Psoas muscle (tissue), 8 donors: ENCODE results near the gene SLC7A14. TPM values are rescaled to one million over a fixed set of nuclear protein-coding genes. Genes with fewer than 3 reads are reported as not detected.

ENCODE experiments used
- ATAC-seq, 4 donors: fragments of 200-7000 bp; cut with Tn5 transposase; one replicate each; pipeline ENCODE4 v1.9.1; 2020; ENCODE audit warnings: moderate library complexity in 3 of 4, mild to moderate bottlenecking in 2 of 4
- DNase-seq, 2 donors: peaks; one replicate each; pipeline ENCODE4 v3.0.0-alpha.2; 2020
- H3K27ac ChIP-seq: fragments of 200-600 bp; one replicate; pipeline ENCODE4 v1.8.0; 2022
- H3K27me3 ChIP-seq, 3 donors: fragments of 200-600 bp in 1 of 3; one replicate each; pipeline versions ENCODE4 v1.6.1 to v1.8.0; 2013 to 2022; ENCODE audit warnings: low read length in 2 of 3, mild to moderate bottlenecking in 2 of 3, moderate library complexity in 1 of 3; ENCODE audit not compliant: insufficient read depth in 3 of 3
- H3K36me3 ChIP-seq, 2 donors: fragments of 200-600 bp in 1 of 2; one replicate each; pipeline versions ENCODE4 v1.6.1 to v1.8.0; 2013 to 2022; ENCODE audit warnings: low read depth in 1 of 2, mild to moderate bottlenecking in 1 of 2, moderate library complexity in 1 of 2; ENCODE audit not compliant: insufficient read depth in 1 of 2
- H3K4me1 ChIP-seq: fragments of 200-600 bp; one replicate; pipeline ENCODE4 v1.8.0; 2022
- H3K4me3 ChIP-seq: fragments of 200-600 bp; one replicate; pipeline ENCODE4 v1.8.0; 2022; ENCODE audit warnings: mild to moderate bottlenecking
- H3K9me3 ChIP-seq: fragments of 200-600 bp; one replicate; pipeline ENCODE4 v1.8.0; 2022
- CTCF ChIP-seq: fragments of 200-600 bp; IDR thresholded peaks from one replicate; pipeline ENCODE4 v1.8.0; 2022; ENCODE audit warnings: antibody characterized with exemption
- WGBS, 3 donors: extraction: QIAGEN DNeasy Blood & Tissue Kit; methylation state at CpG; one replicate each; pipeline versions ENCODE4 v1.1.6 to v1.1.7; 2013; 5-methylcytosine and 5-hydroxymethylcytosine counted together
- intact Hi-C, 2 donors: fragments of 100-400 bp; cut with DNase I; formaldehyde crosslinking; loops; one replicate each; pipeline versions ENCODE4 v1.11.0 to v1.14.2; 2022
- polyA plus RNA-seq, 3 donors: library from polyadenylated mRNA; stranded (reverse); fragments of 200-250 nt; gene quantifications; one replicate each; pipeline ENCODE4 v1.2.3, GENCODE V29; 2013
- total RNA-seq, 4 donors: library from RNA; stranded (reverse); fragmentation: NEBNext Ultra II Directional in 2 of 4; extraction: Animal tissue kit (Norgen Biotek cat#: 25700) in 2 of 4; gene quantifications; one replicate each; pipeline versions ENCODE4 v1.2.1 to v1.2.4, GENCODE V29; 2021 to 2023
- donor health status: healthy with polysubstance abuse.
- donor health status: DM: no; HTN: no; CAD: no; lungs with moderate emphysema.
- donor health status: Bipolar disorder and iron deficiency.
- donor health status: healthy.
- donor health status: DM: yes; HTN: yes; CAD: no.
- donor health status: DM: no; HTN: no; CAD: no.
- donor health status: DM: no; HTN: no; CAD: no.
- donor health status: DM: yes; HTN: yes; CAD: no.

The SLC7A14 gene
- total and polyA plus RNA-seq, 7 donors, result under 0.01 to 0.04 (median 0.01) TPM; not detected in 4

DNA sequence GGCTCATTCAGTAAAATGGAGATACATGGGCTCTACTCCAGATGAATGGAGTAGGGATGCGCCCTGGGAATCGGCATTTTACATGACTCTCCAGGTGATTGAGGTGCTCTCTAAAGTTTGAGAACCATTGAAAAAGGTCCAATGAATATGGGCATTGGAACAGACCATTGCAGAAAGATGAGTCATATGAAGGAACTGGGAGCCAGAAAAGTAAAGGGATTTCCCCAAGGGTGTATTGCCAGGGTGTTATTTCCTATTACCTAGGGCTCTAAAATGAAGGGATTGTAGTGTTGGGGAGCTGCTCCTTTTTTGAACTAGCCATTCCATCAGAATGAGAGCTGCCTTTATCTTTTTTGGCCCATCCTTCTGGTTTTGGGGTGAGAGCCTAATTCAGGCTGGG is 145.5 kb downstream of the SLC7A14 start:
- H3K4me3 ChIP-seq, result no peak overlapping the region
- H3K4me1 ChIP-seq, result no peaks in the 10 kb centered on the region
- ATAC-seq, result no peak
- H3K27ac ChIP-seq, result no peak overlapping the region
- no peaks in the 10 kb centered on the region for H3K36me3 ChIP-seq
- intact Hi-C loops, result no loop called here
- WGBS, 3 donors, result 93 to 97% (median 95%) methylated on average over 2 of the region's 2 CpGs
- no peaks in the 10 kb centered on the region for H3K27me3 ChIP-seq
- DNase-seq, result no peak
- H3K9me3 ChIP-seq, result no peaks in the 10 kb centered on the region
- TF ChIP-seq CTCF, result no peak

DNA sequence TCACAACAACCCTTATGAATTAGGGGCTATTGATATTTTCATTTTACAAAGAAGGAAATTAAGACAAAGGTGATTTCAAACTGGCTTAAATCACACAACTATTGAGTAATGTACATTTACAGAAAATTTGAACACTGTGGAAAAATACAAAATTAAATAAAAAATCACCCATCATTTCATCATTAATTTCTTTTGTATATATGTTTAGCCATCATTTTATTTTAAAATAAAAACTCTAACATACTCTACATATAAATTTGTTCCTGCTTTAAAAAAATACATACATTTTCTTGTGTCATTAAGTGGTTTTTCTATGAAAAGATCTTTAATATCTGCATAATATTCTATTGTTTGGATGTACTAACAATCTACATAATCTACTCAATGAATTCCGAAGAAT is 147.0 kb downstream of the SLC7A14 start:
- H3K9me3 ChIP-seq, result no peaks in the 10 kb centered on the region
- H3K36me3 ChIP-seq, result no peaks in the 10 kb centered on the region
- no peaks in the 10 kb centered on the region for H3K27me3 ChIP-seq
- no peak overlapping the region for H3K4me3 ChIP-seq
- no peak for TF ChIP-seq CTCF
- WGBS, 3 donors, result 95 to 98% (median 95%) methylated on average over 1 of the region's 1 CpG
- H3K4me1 ChIP-seq, result no peaks in the 10 kb centered on the region
- no peak overlapping the region for H3K27ac ChIP-seq
- intact Hi-C loops, result no loop called here
- DNase-seq (no peak), ATAC-seq (no peak)

GRCh38 chr3:170437696-170438407 is 148.0 kb downstream of the SLC7A14 start:
- intact Hi-C loops, result no loop called here

DNA sequence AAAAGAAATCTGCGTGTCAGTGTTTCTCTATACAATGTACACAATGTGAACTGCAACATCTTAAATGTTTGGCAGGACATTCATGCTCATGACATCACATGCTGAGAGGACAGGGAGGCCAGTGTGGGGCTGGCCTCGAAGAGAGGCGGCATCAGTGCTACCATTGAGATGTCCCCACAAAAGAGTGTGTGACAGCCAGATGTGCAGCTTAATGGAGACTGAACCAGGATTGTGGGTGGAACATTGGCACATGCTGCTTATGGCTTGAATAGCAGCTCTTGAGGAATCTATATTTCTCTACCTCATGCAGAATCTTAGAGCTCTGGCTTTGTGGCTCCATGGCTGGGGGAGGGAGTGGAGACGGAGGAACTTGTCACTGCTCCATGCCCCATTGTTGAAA is 148.7 kb downstream of the SLC7A14 start:
- DNase-seq (no peak), ATAC-seq (no peak)
- no peak overlapping the region for H3K4me3 ChIP-seq
- H3K9me3 ChIP-seq, result no peaks in the 10 kb centered on the region
- no peaks in the 10 kb centered on the region for H3K4me1 ChIP-seq
- no peak for TF ChIP-seq CTCF
- no peaks in the 10 kb centered on the region for H3K36me3 ChIP-seq
- H3K27ac ChIP-seq, result no peak overlapping the region
- H3K27me3 ChIP-seq, result no peaks in the 10 kb centered on the region
- intact Hi-C loops, result no loop called here
- 63 to 78% (median 75%) methylated on average over 4 of the region's 4 CpGs for WGBS, 3 donors

More at GRCh38 chr3:170437696-170438407, 148.0 kb downstream of the SLC7A14 start:
- H3K27ac ChIP-seq, result no peak overlapping the region
- H3K36me3 ChIP-seq, result no peaks in the 10 kb centered on the region
- DNase-seq, result no peak
- ATAC-seq, result no peak
- 72 to 78% (median 74%) methylated on average over 10 of the region's 10 CpGs for WGBS, 3 donors
- H3K27me3 ChIP-seq, result no peaks in the 10 kb centered on the region
- no peaks in the 10 kb centered on the region for H3K9me3 ChIP-seq
- no peaks in the 10 kb centered on the region for H3K4me1 ChIP-seq
- TF ChIP-seq CTCF, result no peak
- no peak overlapping the region for H3K4me3 ChIP-seq

GRCh38 chr3:170436697-170437096 is 149.2 kb downstream of the SLC7A14 start:
- no peaks in the 10 kb centered on the region for H3K9me3 ChIP-seq
- H3K27me3 ChIP-seq, result no peaks in the 10 kb centered on the region
- H3K27ac ChIP-seq, result no peak overlapping the region
- no peak overlapping the region for H3K4me3 ChIP-seq
- ATAC-seq (no peak), DNase-seq (no peak)
- WGBS, 3 donors, result 94 to 97% (median 96%) methylated on average over 2 of the region's 2 CpGs
- intact Hi-C loops, result no loop called here
- H3K4me1 ChIP-seq, result no peaks in the 10 kb centered on the region
- no peaks in the 10 kb centered on the region for H3K36me3 ChIP-seq
- no peak for TF ChIP-seq CTCF
